CD4-positive, CD25-positive, alpha-beta regulatory T cell (primary cell): ENCODE data around the gene ATXN2L. TPM values are rescaled to one million over a fixed set of nuclear protein-coding genes. Genes with fewer than 3 reads are reported as not detected.

Source experiments
- ATAC-seq, 2 donors: fragments of 150-1000 bp; cut with Tn5 transposase; one replicate each; pipeline ENCODE4 v1.10.0; 2021; ENCODE audit warnings: low read depth in 2 of 2, moderate number of reproducible peaks in 2 of 2, moderate library complexity in 1 of 2
- DNase-seq, 3 donors: peaks; one replicate each; pipeline versions ENCODE4 v3.0.0 to v3.0.0-alpha.2; 2012 to 2022; ENCODE audit warnings: mixed read lengths in 1 of 3
- H3K27ac ChIP-seq: one replicate; pipeline ENCODE4 v1.7.0; 2013; ENCODE audit warnings: mild to moderate bottlenecking, low read length; ENCODE audit not compliant: insufficient read depth, poor library complexity, severe bottlenecking
- H3K27me3 ChIP-seq: one replicate; pipeline ENCODE4 v1.7.0; 2013; ENCODE audit warnings: low read length; ENCODE audit not compliant: control insufficient read depth, insufficient read depth
- H3K36me3 ChIP-seq: one replicate; pipeline ENCODE4 v1.7.0; 2013; ENCODE audit warnings: mild to moderate bottlenecking, low read length, moderate library complexity; ENCODE audit not compliant: control insufficient read depth, insufficient read depth
- H3K4me1 ChIP-seq: 2 replicates; pipeline ENCODE4 v1.7.0; 2013; ENCODE audit warnings: mild to moderate bottlenecking, low read length; ENCODE audit not compliant: insufficient read depth, control insufficient read depth, poor library complexity, severe bottlenecking
- H3K4me3 ChIP-seq: one replicate; pipeline ENCODE4 v1.7.0; 2013; ENCODE audit warnings: low read depth, mild to moderate bottlenecking, low read length, moderate library complexity
- H3K9me3 ChIP-seq, 2 experiments: 1 replicate in 1 of 2; 2 replicates in 1 of 2; pipeline ENCODE4 v1.7.0; 2013; ENCODE audit warnings: low read length in 2 of 2, mild to moderate bottlenecking in 1 of 2, moderate library complexity in 1 of 2; ENCODE audit not compliant: control insufficient read depth in 2 of 2
- H3K27ac Mint-ChIP-seq, 3 donors: one replicate each; pipeline ENCODE4 v1.8.0; 2020 to 2022; ENCODE audit warnings: mild to moderate bottlenecking in 3 of 3, mixed read lengths in 3 of 3, moderate library complexity in 2 of 3
- H3K27me3 Mint-ChIP-seq: one replicate; pipeline ENCODE4 v1.8.0; 2022; ENCODE audit warnings: mild to moderate bottlenecking, mixed read lengths
- H3K36me3 Mint-ChIP-seq: one replicate; pipeline ENCODE4 v1.8.0; 2020; ENCODE audit warnings: mixed read lengths
- H3K4me1 Mint-ChIP-seq, 4 donors: one replicate each; pipeline ENCODE4 v1.8.0; 2020 to 2022; ENCODE audit warnings: mixed read lengths in 4 of 4, mild to moderate bottlenecking in 1 of 4
- H3K4me3 Mint-ChIP-seq, 4 donors: one replicate each; pipeline ENCODE4 v1.8.0; 2020 to 2022; ENCODE audit warnings: mild to moderate bottlenecking in 4 of 4, mixed read lengths in 4 of 4, moderate library complexity in 3 of 4
- H3K9me3 Mint-ChIP-seq, 7 donors: one replicate each; pipeline ENCODE4 v1.8.0; 2020 to 2022; ENCODE audit warnings: mixed read lengths in 7 of 7, mild to moderate bottlenecking in 3 of 7, moderate library complexity in 2 of 7
- polyA plus RNA-seq, 4 donors: library from polyadenylated mRNA; unstranded; fragments of 300-500 nt; fragmentation: Illumina TruSeq; gene quantifications; one replicate each; pipeline ENCODE4 v1.2.3, GENCODE V29; 2021
- total RNA-seq: library from RNA; stranded (reverse); gene quantifications from one replicate; pipeline ENCODE4 v1.2.3, GENCODE V29; 2022

ATXN2L gene
- total and polyA plus RNA-seq, 5 donors from 2014 or later: 11.0 to 342 (median 12.1) TPM

DNA sequence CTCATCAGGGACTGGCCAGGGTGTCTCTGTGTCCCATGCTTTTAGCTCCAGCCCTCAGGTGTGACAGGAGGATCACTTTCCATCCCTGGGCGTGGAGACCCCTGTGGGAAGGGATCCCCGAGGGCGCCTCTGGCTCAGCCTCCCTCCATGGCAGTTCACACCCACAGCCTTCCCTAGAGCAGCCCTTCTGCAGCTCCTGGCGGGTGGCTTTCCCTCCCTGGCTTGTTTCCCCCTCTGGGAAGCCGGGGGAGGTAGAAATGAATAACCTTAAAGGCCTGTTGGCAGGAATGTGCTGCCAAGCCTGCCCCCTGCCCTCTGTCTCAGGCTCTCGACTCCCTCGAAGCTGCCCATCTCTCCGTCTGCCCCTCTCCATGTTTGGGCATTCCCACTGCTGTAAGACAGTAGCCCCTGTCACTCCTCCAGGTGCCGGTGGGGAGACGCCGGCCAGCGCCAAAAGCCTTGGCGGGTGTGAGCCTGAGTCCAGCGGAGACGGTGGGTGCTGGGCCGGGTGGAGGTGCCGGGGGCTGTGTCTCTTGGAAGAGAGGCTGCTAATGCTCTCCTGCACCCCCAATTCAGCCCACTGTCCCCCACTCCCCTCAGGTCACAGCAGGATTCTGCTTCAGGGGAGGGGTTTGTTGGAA is 53.3 kb downstream of the ATXN2L start:
- Mint-ChIP-seq H3K27ac (peak overlapping the region in 1 of 3 donors; percentile 7), H3K4me3 (no peak overlapping the region), H3K4me1 (peaks cover 0 to 17% (median 8%) of the 10 kb centered on the region in 4 donors), H3K27me3 (peaks cover 5% of the 10 kb centered on the region), H3K36me3 (no peaks in the 10 kb centered on the region), H3K9me3 (no peaks in the 10 kb centered on the region)
- no peak overlapping the region for H3K27ac ChIP-seq
- peaks cover 17% of the 10 kb centered on the region for H3K4me1 ChIP-seq
- no peaks in the 10 kb centered on the region for H3K27me3 ChIP-seq
- no peak for DNase-seq
- H3K36me3 ChIP-seq: peaks cover 8% of the 10 kb centered on the region
- H3K9me3 ChIP-seq: no peaks in the 10 kb centered on the region
- no peak for ATAC-seq
- H3K4me3 ChIP-seq: no peak overlapping the region

DNA sequence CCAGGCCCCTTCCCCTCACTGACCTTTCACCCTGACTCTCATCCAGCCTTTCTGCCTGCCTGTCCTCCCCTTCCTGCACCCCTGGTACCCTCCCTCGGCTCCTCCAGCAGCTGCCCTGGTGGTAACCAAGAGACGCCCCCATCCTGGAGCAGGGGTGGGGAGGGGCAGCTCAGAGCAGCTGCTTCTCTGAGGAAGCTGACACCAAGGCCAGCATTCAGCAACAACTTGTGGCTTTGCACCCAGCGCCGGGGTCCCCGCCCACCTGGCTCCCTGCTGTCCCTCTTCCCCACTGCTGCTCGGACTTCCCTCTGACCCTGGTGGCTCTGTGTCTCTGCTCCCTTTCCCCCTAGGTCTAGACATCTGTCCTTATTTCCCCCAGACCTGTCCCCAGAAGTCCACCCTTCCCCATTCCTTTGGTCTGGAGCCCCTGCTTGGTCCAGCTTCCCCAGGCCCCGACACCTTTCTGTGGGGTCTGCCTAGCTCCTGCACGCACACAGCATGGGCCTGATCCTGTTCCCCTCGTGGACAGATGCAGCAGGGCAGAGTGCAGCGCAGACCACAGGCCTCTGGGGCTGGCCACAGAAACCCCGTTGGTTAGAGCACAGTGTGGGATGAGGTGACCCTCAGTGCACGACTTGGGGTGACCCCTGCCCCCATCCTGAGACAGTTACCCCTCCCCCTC is 54.3 kb downstream of the ATXN2L start:
- Mint-ChIP-seq H3K27me3 (peaks cover 6% of the 10 kb centered on the region), H3K4me1 (peaks cover 0 to 18% (median 9%) of the 10 kb centered on the region in 4 donors), H3K9me3 (no peaks in the 10 kb centered on the region), H3K36me3 (no peaks in the 10 kb centered on the region), H3K4me3 (peak overlapping the region in 1 of 4 donors; percentile 51), H3K27ac (no peak overlapping the region)
- Histone ChIP-seq H3K4me3 (no peak overlapping the region), H3K27ac (no peak overlapping the region), H3K36me3 (peaks cover under 1% of the 10 kb centered on the region), H3K27me3 (no peaks in the 10 kb centered on the region), H3K4me1 (peaks cover 17% of the 10 kb centered on the region), H3K9me3 (no peaks in the 10 kb centered on the region)
- no peak for DNase-seq
- no peak for ATAC-seq

DNA sequence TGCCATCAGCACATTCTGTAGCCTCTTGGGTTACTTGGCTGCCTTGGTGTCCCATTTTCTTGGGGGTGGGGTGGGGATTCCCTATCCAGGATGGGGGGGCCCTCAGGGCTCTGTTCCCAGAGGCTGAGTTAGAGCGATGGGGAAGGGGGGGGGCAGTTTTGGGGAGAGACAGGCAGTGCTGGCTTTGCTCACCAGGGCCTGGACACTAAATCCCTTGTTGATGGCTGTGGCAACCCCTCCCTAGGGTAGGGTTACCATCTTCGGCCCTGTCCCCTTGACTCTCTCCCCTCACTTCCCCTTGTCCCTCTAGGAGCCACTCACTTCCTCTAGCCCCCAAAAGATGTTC is 54.8 kb downstream of the ATXN2L start:
- Histone ChIP-seq H3K27ac (no peak overlapping the region), H3K4me1 (peaks cover 17% of the 10 kb centered on the region), H3K27me3 (no peaks in the 10 kb centered on the region), H3K36me3 (no peaks in the 10 kb centered on the region), H3K9me3 (no peaks in the 10 kb centered on the region), H3K4me3 (no peak overlapping the region)
- no peak overlapping the region for H3K27ac Mint-ChIP-seq
- ATAC-seq (no peak), DNase-seq (no peak)
- H3K36me3 Mint-ChIP-seq: no peaks in the 10 kb centered on the region
- H3K9me3 Mint-ChIP-seq: no peaks in the 10 kb centered on the region
- H3K27me3 Mint-ChIP-seq: peaks cover 6% of the 10 kb centered on the region
- peak overlapping the region in 2 of 4 donors; percentile 38 to 50 for H3K4me3 Mint-ChIP-seq
- H3K4me1 Mint-ChIP-seq: peaks cover 0 to 18% (median 9%) of the 10 kb centered on the region in 4 donors

DNA sequence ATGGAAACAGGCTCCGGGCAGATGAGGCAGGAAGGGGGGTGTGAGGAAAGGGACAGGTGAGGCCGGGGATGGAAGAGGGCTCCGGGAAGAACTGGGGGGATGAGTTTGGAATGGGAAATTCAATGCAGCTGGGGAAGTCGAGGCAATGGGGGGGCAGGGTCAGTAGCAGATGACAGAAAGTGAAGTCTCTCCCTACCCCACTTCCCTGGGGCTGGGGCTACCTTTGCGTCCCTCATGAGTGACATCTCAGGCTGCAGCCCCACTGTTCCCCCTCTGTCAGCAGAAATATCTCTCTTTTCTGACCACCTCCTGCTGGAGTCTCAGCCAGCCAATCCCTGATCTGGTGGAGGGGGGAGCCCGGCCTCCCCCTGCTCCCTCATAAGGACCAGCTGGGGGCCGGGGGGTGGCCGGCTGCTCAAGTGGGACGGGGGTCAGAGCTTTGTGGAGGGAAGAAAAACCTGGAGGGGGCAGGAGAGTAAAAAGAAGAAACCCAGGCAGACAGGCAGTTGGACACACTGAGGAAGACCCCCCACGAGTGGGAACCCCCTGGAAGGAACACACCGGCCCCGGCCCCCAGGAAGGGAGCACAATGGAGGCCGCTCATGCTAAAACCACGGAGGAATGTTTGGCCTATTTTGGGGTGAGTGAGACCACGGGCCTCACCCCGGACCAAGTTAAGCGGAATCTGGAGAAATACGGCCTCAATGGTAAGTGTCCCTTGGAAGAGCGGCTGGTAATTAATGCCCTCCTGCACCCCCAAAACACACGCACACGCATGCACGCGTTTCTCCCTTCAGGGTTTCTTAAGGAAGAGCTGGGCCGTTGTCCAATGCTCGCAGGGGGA is 55.5 kb downstream of the ATXN2L start, which contains the start of gene ATP2A1:
TSS of gene ATP2A1 (plus strand) at position 406 of the 844 bp plus-strand sequence. CDS start at position 590, 184 bp downstream.
- DNase-seq: no peak
- H3K27me3 ChIP-seq: no peaks in the 10 kb centered on the region
- H3K27ac Mint-ChIP-seq: peak within 1 kb of the TSS in 1 of 3 donors; percentile 79
- H3K27ac ChIP-seq: no peak within 1 kb of the TSS
- peaks cover 17% of the 10 kb centered on the region for H3K4me1 ChIP-seq
- ATAC-seq: no peak
- no peaks in the 10 kb centered on the region for H3K36me3 Mint-ChIP-seq
- H3K4me3 ChIP-seq: peak within 1 kb of the TSS; percentile 67
- peaks cover 0 to 18% (median 9%) of the 10 kb centered on the region in 4 donors for H3K4me1 Mint-ChIP-seq
- no peaks in the 10 kb centered on the region for H3K36me3 ChIP-seq
- no peaks in the 10 kb centered on the region for H3K9me3 Mint-ChIP-seq
- H3K9me3 ChIP-seq: no peaks in the 10 kb centered on the region
- peak within 1 kb of the TSS; percentile 66 to 95 (median 88) for H3K4me3 Mint-ChIP-seq
- H3K27me3 Mint-ChIP-seq: peaks cover 6% of the 10 kb centered on the region

DNA sequence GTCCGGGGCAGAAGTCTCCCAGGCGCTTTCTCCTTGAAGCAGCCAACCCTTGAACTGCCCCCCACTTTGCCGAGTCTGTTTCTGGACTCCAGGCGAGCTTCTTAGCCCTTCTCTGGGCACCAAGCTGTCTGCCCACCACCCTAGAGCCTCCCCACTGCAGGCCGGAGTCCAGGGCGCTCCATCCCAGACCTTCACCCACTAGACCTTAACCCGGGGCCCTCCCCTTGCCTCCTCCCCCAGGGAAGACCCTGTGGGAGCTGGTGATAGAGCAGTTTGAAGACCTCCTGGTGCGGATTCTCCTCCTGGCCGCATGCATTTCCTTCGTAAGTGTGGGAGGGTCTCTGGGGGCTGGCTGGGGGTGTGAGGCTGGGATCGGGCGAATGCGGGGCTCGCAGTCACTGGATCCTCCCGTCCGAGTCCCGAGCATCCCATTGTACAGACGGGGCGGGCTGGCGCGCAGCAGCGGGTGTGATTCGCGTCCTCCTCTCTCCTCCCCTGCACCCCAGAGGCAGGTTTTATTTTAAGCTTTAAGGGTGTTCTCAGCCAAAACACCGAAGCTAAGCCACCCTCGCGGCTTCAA is 56.6 kb downstream of the ATXN2L start:
- no peaks in the 10 kb centered on the region for H3K27me3 ChIP-seq
- Mint-ChIP-seq H3K36me3 (no peaks in the 10 kb centered on the region), H3K4me3 (peak overlapping the region; percentile 66 to 95 (median 88)), H3K9me3 (no peaks in the 10 kb centered on the region), H3K4me1 (peaks cover 0 to 23% (median 9%) of the 10 kb centered on the region in 4 donors), H3K27ac (peak overlapping the region in 1 of 3 donors; percentile 79), H3K27me3 (peaks cover 6% of the 10 kb centered on the region)
- DNase-seq (no peak), ATAC-seq (peak; percentile 36 to 41)
- H3K9me3 ChIP-seq: no peaks in the 10 kb centered on the region
- peak overlapping the region; percentile 67 for H3K4me3 ChIP-seq
- peaks cover 17% of the 10 kb centered on the region for H3K4me1 ChIP-seq
- peak overlapping the region; percentile 51 for H3K27ac ChIP-seq
- no peaks in the 10 kb centered on the region for H3K36me3 ChIP-seq

DNA sequence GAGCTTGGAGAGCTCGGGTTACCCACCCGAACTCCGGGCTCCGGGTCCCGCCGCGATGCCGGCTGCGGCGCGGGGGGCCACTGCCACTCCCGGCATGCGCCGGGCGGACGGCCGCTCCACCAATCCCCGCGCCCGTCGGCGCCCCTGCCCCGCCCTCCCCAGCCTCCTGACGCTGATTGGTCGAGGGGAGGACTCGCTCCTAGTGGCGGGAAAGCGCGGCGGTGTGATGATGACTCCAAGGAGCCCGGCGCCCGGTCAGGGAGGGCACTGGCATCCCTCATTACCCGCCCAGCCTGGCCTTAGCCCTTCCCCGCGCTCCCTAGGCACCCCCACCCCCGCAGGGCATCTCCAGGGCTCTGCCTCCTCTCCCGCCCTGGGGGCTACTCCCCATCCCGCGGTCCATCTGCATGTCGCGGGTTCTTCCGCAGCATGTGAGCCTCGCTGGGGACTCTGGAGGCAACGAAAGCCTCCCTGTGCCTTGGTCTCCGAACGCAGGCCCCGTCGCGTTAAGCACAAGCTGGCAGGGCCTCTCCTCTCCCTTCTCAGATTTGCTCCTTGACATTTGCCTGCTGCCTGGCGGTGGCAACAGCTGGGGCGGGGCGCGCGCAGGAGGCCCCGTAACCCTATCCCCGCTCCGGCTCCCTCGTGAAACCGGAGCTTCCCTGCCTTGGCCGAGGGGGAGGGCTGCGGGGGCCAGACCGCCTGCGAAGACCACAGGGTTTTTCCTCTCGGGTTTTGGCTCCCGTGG is 57.2 kb downstream of the ATXN2L start:
- no peaks in the 10 kb centered on the region for H3K9me3 ChIP-seq
- Mint-ChIP-seq H3K27ac (no peak overlapping the region), H3K36me3 (no peaks in the 10 kb centered on the region), H3K4me1 (peaks cover 0 to 23% (median 9%) of the 10 kb centered on the region in 4 donors), H3K27me3 (peaks cover 6% of the 10 kb centered on the region), H3K9me3 (no peaks in the 10 kb centered on the region), H3K4me3 (peak overlapping the region; percentile 66 to 95 (median 88))
- H3K27me3 ChIP-seq: no peaks in the 10 kb centered on the region
- DNase-seq (peak; percentile 79 to 89 (median 87)), ATAC-seq (peak; percentile 96 to 98)
- no peaks in the 10 kb centered on the region for H3K36me3 ChIP-seq
- peaks cover 17% of the 10 kb centered on the region for H3K4me1 ChIP-seq
- peak overlapping the region; percentile 51 for H3K27ac ChIP-seq
- peak overlapping the region; percentile 67 for H3K4me3 ChIP-seq

DNA sequence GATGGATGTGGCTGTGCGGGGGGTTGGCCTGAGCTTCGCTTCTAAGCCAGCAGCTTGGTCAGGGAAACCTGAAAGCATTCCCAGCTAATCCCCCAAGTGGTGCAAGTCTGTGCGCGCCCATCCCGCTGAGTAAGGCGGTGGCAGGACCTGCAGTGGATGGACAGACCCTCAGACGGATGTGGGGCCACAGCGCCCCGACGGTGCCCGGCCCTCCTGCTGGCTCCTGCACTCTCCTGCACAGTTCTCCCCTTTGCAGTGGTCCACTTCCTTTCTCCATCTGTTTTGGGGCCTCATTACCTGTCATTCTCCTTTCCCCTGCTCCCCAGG is 57.8 kb downstream of the ATXN2L start:
- Histone ChIP-seq H3K27me3 (no peaks in the 10 kb centered on the region), H3K4me1 (peaks cover 17% of the 10 kb centered on the region), H3K4me3 (no peak overlapping the region), H3K9me3 (no peaks in the 10 kb centered on the region), H3K36me3 (no peaks in the 10 kb centered on the region), H3K27ac (no peak overlapping the region)
- Mint-ChIP-seq H3K9me3 (no peaks in the 10 kb centered on the region), H3K4me1 (peaks cover 0 to 23% (median 9%) of the 10 kb centered on the region in 4 donors), H3K27me3 (peaks cover 6% of the 10 kb centered on the region), H3K4me3 (peak overlapping the region; percentile 66 to 90 (median 86)), H3K27ac (peak overlapping the region in 2 of 3 donors; percentile 31 to 45), H3K36me3 (no peaks in the 10 kb centered on the region)
- DNase-seq (no peak), ATAC-seq (no peak)
